Astrocyte (in vitro differentiated cells and primary cell): ENCODE data around the gene NAV2. TPM values are rescaled to one million over a fixed set of nuclear protein-coding genes. Genes with fewer than 3 reads are reported as not detected.

Experiments
- DNase-seq: peaks from one replicate; pipeline ENCODE4 v3.0.0-alpha.2; 2010; ENCODE audit warnings: low read depth
- FAIRE-seq: peaks from 2 replicates; lab custom pipeline; 2011; peaks lifted over from hg19 to GRCh38; lab: Jason Lieb, UNC
- H2AFZ ChIP-seq: 2 replicates; pipeline ENCODE4 v1.6.0; 2012; ENCODE audit warnings: low read depth, low read length, inconsistent platforms
- H3K27ac ChIP-seq: 2 replicates; pipeline ENCODE4 v1.5.1; 2011; ENCODE audit warnings: low read depth, low read length, inconsistent platforms
- H3K27me3 ChIP-seq: 2 replicates; pipeline ENCODE4 v1.6.0; 2011; ENCODE audit warnings: low read length, inconsistent platforms; ENCODE audit not compliant: insufficient read depth
- H3K36me3 ChIP-seq: 2 replicates; pipeline ENCODE4 v1.5.1; 2011; ENCODE audit warnings: low read length, inconsistent platforms; ENCODE audit not compliant: insufficient read depth
- H3K4me1 ChIP-seq: 2 replicates; pipeline ENCODE4 v1.5.1; 2011; ENCODE audit warnings: low read length, inconsistent platforms; ENCODE audit not compliant: insufficient read depth
- H3K4me2 ChIP-seq: 2 replicates; pipeline ENCODE4 v1.6.0; 2012; ENCODE audit warnings: low read length, inconsistent platforms
- H3K4me3 ChIP-seq: 2 replicates; pipeline ENCODE4 v1.5.1; 2011; ENCODE audit warnings: low read depth, mild to moderate bottlenecking, low read length, inconsistent platforms; ENCODE audit not compliant: insufficient read depth
- H3K79me2 ChIP-seq: 2 replicates; pipeline ENCODE4 v1.6.0; 2012; ENCODE audit warnings: mild to moderate bottlenecking, low read length, inconsistent platforms; ENCODE audit not compliant: insufficient read depth
- H3K9ac ChIP-seq: 2 replicates; pipeline ENCODE4 v1.6.0; 2012; ENCODE audit warnings: mild to moderate bottlenecking, low read length, inconsistent platforms
- H3K9me3 ChIP-seq: 2 replicates; pipeline ENCODE4 v1.5.1; 2012; ENCODE audit warnings: low read depth, mild to moderate bottlenecking, low read length, inconsistent platforms; ENCODE audit not compliant: insufficient read depth
- H4K20me1 ChIP-seq: 2 replicates; pipeline ENCODE4 v1.6.0; 2012; ENCODE audit warnings: low read length, inconsistent platforms; ENCODE audit not compliant: insufficient read depth
- H3K27ac Mint-ChIP-seq: one replicate; pipeline ENCODE4 v1.8.0; 2021; ENCODE audit warnings: mild to moderate bottlenecking, mixed read lengths; ENCODE audit not compliant: unreplicated experiment
- H3K27me3 Mint-ChIP-seq: one replicate; pipeline ENCODE4 v1.8.0; 2021; ENCODE audit warnings: low read depth, mixed read lengths; ENCODE audit not compliant: unreplicated experiment
- H3K36me3 Mint-ChIP-seq: one replicate; pipeline ENCODE4 v1.8.0; 2021; ENCODE audit warnings: low read depth, mixed read lengths; ENCODE audit not compliant: unreplicated experiment
- H3K4me1 Mint-ChIP-seq: one replicate; pipeline ENCODE4 v1.8.0; 2021; ENCODE audit warnings: low read depth, mixed read lengths; ENCODE audit not compliant: unreplicated experiment
- H3K4me3 Mint-ChIP-seq: one replicate; pipeline ENCODE4 v1.8.0; 2021; ENCODE audit warnings: mild to moderate bottlenecking, moderate library complexity, mixed read lengths; ENCODE audit not compliant: unreplicated experiment
- H3K9me3 Mint-ChIP-seq: one replicate; pipeline ENCODE4 v1.8.0; 2021; ENCODE audit warnings: mild to moderate bottlenecking, mixed read lengths; ENCODE audit not compliant: unreplicated experiment
- CTCF ChIP-seq: IDR thresholded peaks from 2 replicates; pipeline ENCODE4 v1.5.1; 2011; ENCODE audit warnings: low read depth, mild to moderate bottlenecking, inconsistent platforms, low read length, moderate library complexity; ENCODE audit not compliant: insufficient read depth
- EZH2 ChIP-seq: IDR thresholded peaks from 2 replicates; pipeline ENCODE4 v1.6.1; 2012; ENCODE audit warnings: mild to moderate bottlenecking, low read length, inconsistent platforms; ENCODE audit not compliant: insufficient read depth
- total RNA-seq: library from RNA; stranded (reverse); gene quantifications from 2 replicates; pipeline ENCODE4 v1.2.1, GENCODE V29; 2021

NAV2 gene
- total RNA-seq, 1 donor from 2014 or later: 20.6 TPM

- no peak for DNase-seq
- peaks cover 18% of the 10 kb centered on the region for H3K4me1 Mint-ChIP-seq
- H3K79me2 ChIP-seq: peaks cover 14% of the 10 kb centered on the region
- no peaks in the 10 kb centered on the region for H3K27me3 ChIP-seq
- peaks cover 3% of the 10 kb centered on the region for H3K27me3 Mint-ChIP-seq
- no peaks in the 10 kb centered on the region for H3K9me3 Mint-ChIP-seq
- H2AFZ ChIP-seq: no peak overlapping the region
- TF ChIP-seq CTCF: no peak
- TF ChIP-seq EZH2: no peak
- no peak overlapping the region for H3K4me3 ChIP-seq
- H3K4me1 ChIP-seq: no peaks in the 10 kb centered on the region
- no peaks in the 10 kb centered on the region for H3K36me3 ChIP-seq
- no peak overlapping the region for H3K4me2 ChIP-seq
- H3K36me3 Mint-ChIP-seq: no peaks in the 10 kb centered on the region
- no peak overlapping the region for H3K27ac Mint-ChIP-seq
- no peaks in the 10 kb centered on the region for H3K9me3 ChIP-seq
- no peak overlapping the region for H3K27ac ChIP-seq
- H4K20me1 ChIP-seq: peaks cover 62% of the 10 kb centered on the region
- FAIRE-seq: no peak
- H3K4me3 Mint-ChIP-seq: no peak overlapping the region
- H3K9ac ChIP-seq: no peak overlapping the region
Observed at GRCh38 chr11:19817265-19817851, 104.7 kb downstream of the NAV2 start.

GRCh38 chr11:19817870-19818269 is 105.2 kb downstream of the NAV2 start:
- peaks cover 18% of the 10 kb centered on the region for H3K4me1 Mint-ChIP-seq
- peaks cover 66% of the 10 kb centered on the region for H4K20me1 ChIP-seq
- DNase-seq: no peak
- no peaks in the 10 kb centered on the region for H3K36me3 ChIP-seq
- H3K27me3 Mint-ChIP-seq: peaks cover 3% of the 10 kb centered on the region
- no peak overlapping the region for H3K4me3 ChIP-seq
- H3K27ac ChIP-seq: no peak overlapping the region
- no peaks in the 10 kb centered on the region for H3K36me3 Mint-ChIP-seq
- H2AFZ ChIP-seq: no peak overlapping the region
- no peak for TF ChIP-seq CTCF
- TF ChIP-seq EZH2: no peak
- H3K9ac ChIP-seq: no peak overlapping the region
- no peak overlapping the region for H3K27ac Mint-ChIP-seq
- peaks cover 14% of the 10 kb centered on the region for H3K79me2 ChIP-seq
- no peaks in the 10 kb centered on the region for H3K27me3 ChIP-seq
- FAIRE-seq: no peak
- no peaks in the 10 kb centered on the region for H3K9me3 ChIP-seq
- no peak overlapping the region for H3K4me2 ChIP-seq
- H3K4me1 ChIP-seq: no peaks in the 10 kb centered on the region
- H3K9me3 Mint-ChIP-seq: no peaks in the 10 kb centered on the region
- no peak overlapping the region for H3K4me3 Mint-ChIP-seq

- no peaks in the 10 kb centered on the region for H3K36me3 ChIP-seq
- no peaks in the 10 kb centered on the region for H3K4me1 ChIP-seq
- peaks cover 64% of the 10 kb centered on the region for H4K20me1 ChIP-seq
- no peak overlapping the region for H3K9ac ChIP-seq
- H3K4me2 ChIP-seq: no peak overlapping the region
- H3K79me2 ChIP-seq: peaks cover 14% of the 10 kb centered on the region
- no peaks in the 10 kb centered on the region for H3K9me3 ChIP-seq
- H3K4me3 ChIP-seq: no peak overlapping the region
- TF ChIP-seq EZH2 (no peak), CTCF (no peak)
- H3K27me3 Mint-ChIP-seq: peaks cover 3% of the 10 kb centered on the region
- H3K27me3 ChIP-seq: no peaks in the 10 kb centered on the region
- H3K4me1 Mint-ChIP-seq: peaks cover 18% of the 10 kb centered on the region
- no peak overlapping the region for H2AFZ ChIP-seq
- H3K27ac ChIP-seq: no peak overlapping the region
- no peak for FAIRE-seq
- H3K9me3 Mint-ChIP-seq: no peaks in the 10 kb centered on the region
- H3K36me3 Mint-ChIP-seq: no peaks in the 10 kb centered on the region
- H3K27ac Mint-ChIP-seq: no peak overlapping the region
- no peak overlapping the region for H3K4me3 Mint-ChIP-seq
- no peak for DNase-seq
Observed at GRCh38 chr11:19818619-19819018, 106.0 kb downstream of the NAV2 start.
